ENCODE results near the gene PLIN3. TPM values are rescaled to one million over a fixed set of nuclear protein-coding genes. Genes with fewer than 3 reads are reported as not detected.
"Not testable (repeated sequence)": the region's sequence is repeated elsewhere in the genome, so short reads cannot be mapped to it uniquely, and the experiment has no call there.

PLIN3 gene
- total RNA-seq, 3 donors from 2014 or later (not counting 1 experiment from before 2014, with no cell fraction given): 26.6 to 28.7 (median 28.3) TPM

DNA sequence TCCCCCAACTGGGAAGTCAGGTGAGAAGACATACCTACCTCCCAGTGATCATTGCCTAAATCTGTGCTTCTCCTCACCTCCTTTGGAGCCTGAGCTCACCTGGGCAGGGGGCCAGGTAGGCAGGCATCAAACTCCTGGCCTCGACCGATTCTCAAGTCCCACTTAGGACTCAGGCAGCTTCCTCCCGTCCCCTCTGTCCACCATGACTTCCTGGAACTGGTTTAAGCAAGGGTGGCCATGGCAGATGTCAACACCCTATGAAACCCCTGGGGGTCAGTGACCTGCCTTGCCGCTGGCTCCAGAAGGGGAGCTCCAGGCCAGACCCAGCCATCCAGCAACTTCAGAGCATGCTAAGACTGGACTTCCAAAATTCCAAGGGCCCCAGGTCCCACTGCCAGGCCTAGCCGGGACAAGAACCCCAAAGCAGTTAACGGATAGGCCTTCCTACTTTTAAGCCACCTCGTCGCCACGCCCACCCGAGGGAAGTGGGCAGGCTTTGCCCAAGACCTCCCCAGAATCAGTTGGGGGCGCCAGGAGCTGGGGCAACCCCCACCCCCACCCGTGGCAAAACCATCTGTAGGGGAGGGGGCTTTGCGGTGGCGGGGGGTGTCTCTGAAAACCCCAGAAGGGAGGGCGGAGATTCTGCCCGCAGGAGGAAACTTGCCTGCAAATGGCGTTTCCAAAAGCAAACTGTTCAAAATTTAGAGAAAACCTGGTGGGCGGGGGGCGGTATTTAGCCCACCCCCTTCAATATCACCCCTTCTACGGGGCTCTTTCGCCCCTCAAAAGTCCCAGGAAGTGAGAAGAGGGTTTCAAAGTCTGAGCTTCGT is 657 bp downstream of the PLIN3 start:
- Histone ChIP-seq H3K9me3 (ENCODE audit: control insufficient read depth, insufficient read depth, low read length) (no peaks in the 10 kb centered on the region), H3K4me3 (ENCODE audit: low read length) (peak overlapping the region; percentile 75), H3K36me3 (ENCODE audit: control insufficient read depth, insufficient read depth, low read length) (no peaks in the 10 kb centered on the region), H3K27me3 (ENCODE audit: control insufficient read depth, insufficient read depth, low read length) (no peaks in the 10 kb centered on the region), H3K4me1 (ENCODE audit: control insufficient read depth, insufficient read depth, low read length) (peaks cover 22% of the 10 kb centered on the region), H3K27ac (ENCODE audit: low read length) (peak overlapping the region; percentile 53)
- ATAC-seq (peak; percentile 12 to 27 (median 19)), DNase-seq (peak; percentile 49 to 73)
- Mint-ChIP-seq H3K4me3 (peak overlapping the region; percentile 81), H3K9me3 (no peaks in the 10 kb centered on the region), H3K27me3 (ENCODE audit: low read depth in 2 of 2) (no peaks in the 10 kb centered on the region), H3K4me1 (peaks cover 6 to 8% of the 10 kb centered on the region in 2 donors), H3K27ac (peak overlapping the region; percentile 21 to 73), H3K36me3 (no peaks in the 10 kb centered on the region)
- TF ChIP-seq, protein P1, sequence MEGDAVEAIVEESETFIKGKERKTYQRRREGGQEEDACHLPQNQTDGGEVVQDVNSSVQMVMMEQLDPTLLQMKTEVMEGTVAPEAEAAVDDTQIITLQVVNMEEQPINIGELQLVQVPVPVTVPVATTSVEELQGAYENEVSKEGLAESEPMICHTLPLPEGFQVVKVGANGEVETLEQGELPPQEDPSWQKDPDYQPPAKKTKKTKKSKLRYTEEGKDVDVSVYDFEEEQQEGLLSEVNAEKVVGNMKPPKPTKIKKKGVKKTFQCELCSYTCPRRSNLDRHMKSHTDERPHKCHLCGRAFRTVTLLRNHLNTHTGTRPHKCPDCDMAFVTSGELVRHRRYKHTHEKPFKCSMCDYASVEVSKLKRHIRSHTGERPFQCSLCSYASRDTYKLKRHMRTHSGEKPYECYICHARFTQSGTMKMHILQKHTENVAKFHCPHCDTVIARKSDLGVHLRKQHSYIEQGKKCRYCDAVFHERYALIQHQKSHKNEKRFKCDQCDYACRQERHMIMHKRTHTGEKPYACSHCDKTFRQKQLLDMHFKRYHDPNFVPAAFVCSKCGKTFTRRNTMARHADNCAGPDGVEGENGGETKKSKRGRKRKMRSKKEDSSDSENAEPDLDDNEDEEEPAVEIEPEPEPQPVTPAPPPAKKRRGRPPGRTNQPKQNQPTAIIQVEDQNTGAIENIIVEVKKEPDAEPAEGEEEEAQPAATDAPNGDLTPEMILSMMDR (IDR thresholded peaks at IDR 0.05): no peak
- intact Hi-C loops (cut with micrococcal nuclease): no loop called here
- 6% methylated on average over 15 of the region's 22 CpGs for WGBS (ENCODE audit: insufficient coverage)

DNA sequence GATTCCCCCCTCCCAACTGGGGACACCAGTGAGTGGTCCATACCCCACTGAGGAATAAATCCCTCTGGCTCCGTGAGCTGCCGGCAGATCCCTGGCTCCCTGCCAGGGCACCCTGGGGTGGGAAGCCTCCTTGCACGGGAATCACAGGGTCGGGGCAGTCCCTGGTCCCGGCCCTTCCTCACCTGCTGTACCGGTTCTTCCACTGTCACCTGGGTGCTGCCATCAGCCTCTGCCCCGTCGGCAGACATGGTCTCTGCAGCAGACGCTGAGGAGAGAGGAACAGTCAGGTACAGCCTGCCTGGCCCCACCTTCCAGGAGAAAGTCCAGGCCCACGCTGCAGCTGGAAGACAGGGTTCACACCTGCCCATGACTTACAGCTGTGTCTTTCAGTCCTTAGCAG is 6.3 kb downstream of the PLIN3 start:
- Histone ChIP-seq H3K27ac (ENCODE audit: low read length) (no peak overlapping the region), H3K4me1 (ENCODE audit: control insufficient read depth, insufficient read depth, low read length) (peaks cover 3% of the 10 kb centered on the region), H3K4me3 (ENCODE audit: low read length) (no peak overlapping the region), H3K9me3 (ENCODE audit: control insufficient read depth, insufficient read depth, low read length) (no peaks in the 10 kb centered on the region), H3K36me3 (ENCODE audit: control insufficient read depth, insufficient read depth, low read length) (peaks cover 8% of the 10 kb centered on the region), H3K27me3 (ENCODE audit: control insufficient read depth, insufficient read depth, low read length) (no peaks in the 10 kb centered on the region)
- no peak for ATAC-seq
- DNase-seq: no peak
- TF ChIP-seq, protein P1 (IDR thresholded peaks at IDR 0.05): no peak
- Mint-ChIP-seq H3K27ac (no peak overlapping the region), H3K4me3 (no peak overlapping the region), H3K4me1 (peaks cover 0 to under 1% of the 10 kb centered on the region in 2 donors), H3K27me3 (ENCODE audit: low read depth in 2 of 2) (no peaks in the 10 kb centered on the region), H3K9me3 (no peaks in the 10 kb centered on the region), H3K36me3 (no peaks in the 10 kb centered on the region)
- WGBS (ENCODE audit: insufficient coverage): 97% methylated on average over 10 of the region's 10 CpGs
- intact Hi-C loops (cut with micrococcal nuclease): no loop called here

DNA sequence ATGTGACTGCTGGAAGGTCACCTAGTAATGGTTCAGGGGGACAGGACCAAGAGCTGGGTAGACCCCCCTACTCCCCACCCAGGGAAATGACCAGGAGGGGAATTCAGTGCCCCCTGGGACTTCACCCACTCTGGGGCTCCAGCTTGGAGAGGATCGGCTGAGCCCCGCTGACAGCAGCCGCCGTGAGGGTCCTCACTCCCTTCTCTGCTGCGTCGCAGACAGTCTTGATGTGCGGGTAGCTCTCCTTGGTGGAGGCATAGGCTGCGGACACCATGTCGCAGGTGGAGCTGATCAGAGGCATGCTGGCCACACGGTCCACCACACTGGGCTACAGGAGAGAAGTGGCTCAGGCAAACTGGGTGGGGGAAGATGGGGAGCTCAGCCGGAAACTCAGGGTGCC is 7.8 kb downstream of the PLIN3 start:
- no peaks in the 10 kb centered on the region for H3K27me3 Mint-ChIP-seq (ENCODE audit: low read depth in 2 of 2)
- H3K36me3 Mint-ChIP-seq: no peaks in the 10 kb centered on the region
- Histone ChIP-seq H3K4me1 (ENCODE audit: control insufficient read depth, insufficient read depth, low read length) (peaks cover 2% of the 10 kb centered on the region), H3K9me3 (ENCODE audit: control insufficient read depth, insufficient read depth, low read length) (no peaks in the 10 kb centered on the region), H3K27ac (ENCODE audit: low read length) (no peak overlapping the region), H3K4me3 (ENCODE audit: low read length) (no peak overlapping the region), H3K36me3 (ENCODE audit: control insufficient read depth, insufficient read depth, low read length) (peaks cover 8% of the 10 kb centered on the region), H3K27me3 (ENCODE audit: control insufficient read depth, insufficient read depth, low read length) (no peaks in the 10 kb centered on the region)
- DNase-seq (no peak), ATAC-seq (no peak)
- intact Hi-C loops (cut with micrococcal nuclease): no loop called here
- WGBS (ENCODE audit: insufficient coverage): 97% methylated on average over 11 of the region's 11 CpGs
- TF ChIP-seq, protein P1 (IDR thresholded peaks at IDR 0.05): no peak
- no peaks in the 10 kb centered on the region for H3K4me1 Mint-ChIP-seq
- H3K9me3 Mint-ChIP-seq: no peaks in the 10 kb centered on the region
- H3K27ac Mint-ChIP-seq: no peak overlapping the region
- H3K4me3 Mint-ChIP-seq: no peak overlapping the region

DNA sequence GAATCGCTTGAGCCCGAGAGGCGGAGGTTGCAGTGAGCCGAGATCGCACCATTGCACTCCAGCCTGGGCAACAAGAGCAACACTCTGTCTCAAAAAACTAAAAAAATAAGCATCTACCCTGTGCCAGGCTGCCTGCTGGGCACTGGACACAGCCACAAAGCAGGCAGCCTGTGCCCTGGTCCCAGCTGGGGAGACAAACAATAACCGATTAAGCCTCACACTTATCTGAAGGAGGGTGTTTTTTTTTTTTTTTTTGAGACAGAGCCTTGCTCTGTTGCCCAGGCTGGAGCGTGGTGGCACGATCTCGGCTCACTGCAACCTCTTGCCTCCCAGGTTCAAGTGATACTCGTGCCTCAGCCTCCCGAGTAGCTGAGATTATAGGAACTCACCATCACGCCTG is 11.0 kb downstream of the PLIN3 start:
- H3K9me3 Mint-ChIP-seq; H3K4me1 Mint-ChIP-seq; H3K36me3 Mint-ChIP-seq; intact Hi-C loops (cut with micrococcal nuclease); H3K9me3 ChIP-seq (ENCODE audit: control insufficient read depth, insufficient read depth, low read length); H3K27ac ChIP-seq (ENCODE audit: low read length); H3K27me3 ChIP-seq (ENCODE audit: control insufficient read depth, insufficient read depth, low read length); H3K4me3 Mint-ChIP-seq; H3K4me1 ChIP-seq (ENCODE audit: control insufficient read depth, insufficient read depth, low read length); H3K27me3 Mint-ChIP-seq (ENCODE audit: low read depth in 2 of 2); H3K27ac Mint-ChIP-seq; H3K36me3 ChIP-seq (ENCODE audit: control insufficient read depth, insufficient read depth, low read length); ATAC-seq; DNase-seq; H3K4me3 ChIP-seq (ENCODE audit: low read length): not testable (repeated sequence)
- WGBS (ENCODE audit: insufficient coverage): 95% methylated on average over 12 of the region's 12 CpGs

DNA sequence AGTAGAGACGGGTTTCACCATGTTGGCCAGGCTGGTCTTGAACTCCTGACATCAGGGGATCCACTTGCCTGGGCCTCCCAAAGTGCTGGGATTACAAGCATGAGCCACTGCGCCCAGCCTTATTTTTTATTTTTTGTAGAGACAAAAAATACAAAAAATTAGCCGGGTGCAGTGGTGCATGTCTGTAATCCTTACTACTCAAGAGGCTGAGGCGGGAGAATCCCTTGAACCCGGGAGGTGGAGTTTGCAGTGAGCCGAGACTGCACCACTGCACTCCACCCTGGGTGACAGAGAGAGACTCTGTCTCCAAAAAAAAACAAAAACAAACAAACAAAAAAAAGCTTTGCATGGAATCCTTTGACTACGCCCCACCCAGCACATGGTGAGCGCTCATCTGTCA is 14.0 kb downstream of the PLIN3 start:
- H3K9me3 ChIP-seq (ENCODE audit: control insufficient read depth, insufficient read depth, low read length); H3K36me3 Mint-ChIP-seq; H3K4me3 Mint-ChIP-seq; H3K27me3 ChIP-seq (ENCODE audit: control insufficient read depth, insufficient read depth, low read length); H3K9me3 Mint-ChIP-seq; H3K4me3 ChIP-seq (ENCODE audit: low read length); ATAC-seq; H3K4me1 ChIP-seq (ENCODE audit: control insufficient read depth, insufficient read depth, low read length); H3K27ac ChIP-seq (ENCODE audit: low read length); H3K27me3 Mint-ChIP-seq (ENCODE audit: low read depth in 2 of 2); intact Hi-C loops (cut with micrococcal nuclease); DNase-seq; H3K27ac Mint-ChIP-seq; H3K4me1 Mint-ChIP-seq; H3K36me3 ChIP-seq (ENCODE audit: control insufficient read depth, insufficient read depth, low read length): not testable (repeated sequence)
- 97% methylated on average over 8 of the region's 8 CpGs for WGBS (ENCODE audit: insufficient coverage)

All from natural killer cell (primary cell).